Activated T-cell treated with anti-CD3 and anti-CD28 coated beads, Interleukin-2, amount 50 U/mL, for 72 hours (primary cell): ENCODE results near the gene PCNX2. TPM values are rescaled to one million over a fixed set of nuclear protein-coding genes. Genes with fewer than 3 reads are reported as not detected.
"Not testable (repeated sequence)": the region's sequence is repeated elsewhere in the genome, so short reads cannot be mapped to it uniquely, and the experiment has no call there.

Experiments used
- ATAC-seq, 2 donors: fragments of 150-1000 bp; cut with Tn5 transposase; replicated peaks in 1 of 2; 2 replicates each; pipeline ENCODE4 v1.10.0; 2021; ENCODE audit warnings: moderate library complexity in 2 of 2, mild to moderate bottlenecking in 1 of 2
- DNase-seq, 2 donors: peaks; one replicate each; pipeline ENCODE4 v3.0.0; 2021 to 2022; ENCODE audit warnings: mixed read lengths in 1 of 2
- H3K27ac Mint-ChIP-seq: one replicate; pipeline ENCODE4 v1.8.0; 2022; ENCODE audit warnings: mild to moderate bottlenecking, moderate library complexity, mixed read lengths
- H3K27me3 Mint-ChIP-seq: one replicate; pipeline ENCODE4 v1.8.0; 2022; ENCODE audit warnings: low read depth, mixed read lengths
- H3K36me3 Mint-ChIP-seq, 2 donors: one replicate each; pipeline ENCODE4 v1.8.0; 2022; ENCODE audit warnings: mixed read lengths in 2 of 2, mild to moderate bottlenecking in 1 of 2; ENCODE audit not compliant: insufficient read depth in 2 of 2
- H3K4me1 Mint-ChIP-seq: one replicate; pipeline ENCODE4 v1.8.0; 2022; ENCODE audit warnings: low read depth, mixed read lengths
- H3K4me3 Mint-ChIP-seq, 2 donors: one replicate each; pipeline ENCODE4 v1.8.0; 2022; ENCODE audit warnings: mild to moderate bottlenecking in 2 of 2, mixed read lengths in 2 of 2, moderate library complexity in 2 of 2
- H3K9me3 Mint-ChIP-seq, 2 donors: one replicate each; pipeline ENCODE4 v1.8.0; 2022; ENCODE audit warnings: mixed read lengths in 2 of 2
- total RNA-seq, 2 donors: library from RNA; stranded (reverse); gene quantifications; one replicate each; pipeline ENCODE4 v1.2.3, GENCODE V29; 2022

Gene PCNX2
- total RNA-seq, 2 donors from 2014 or later, result 26.2 to 28.6 TPM

GRCh38 chr1:233143241-233143640 is 152.3 kb downstream of the PCNX2 start:
- Mint-ChIP-seq H3K9me3 (no peaks in the 10 kb centered on the region), H3K27ac (no peak overlapping the region), H3K4me1 (no peaks in the 10 kb centered on the region), H3K4me3 (no peak overlapping the region), H3K27me3 (no peaks in the 10 kb centered on the region), H3K36me3 (no peaks in the 10 kb centered on the region)
- ATAC-seq, result no peak
- DNase-seq, result no peak

GRCh38 chr1:233140974-233141373 is 154.6 kb downstream of the PCNX2 start:
- ATAC-seq (no peak), DNase-seq (no peak)
- Mint-ChIP-seq H3K27me3 (no peaks in the 10 kb centered on the region), H3K9me3 (no peaks in the 10 kb centered on the region), H3K27ac (no peak overlapping the region), H3K4me3 (no peak overlapping the region), H3K36me3 (no peaks in the 10 kb centered on the region), H3K4me1 (no peaks in the 10 kb centered on the region)

DNA sequence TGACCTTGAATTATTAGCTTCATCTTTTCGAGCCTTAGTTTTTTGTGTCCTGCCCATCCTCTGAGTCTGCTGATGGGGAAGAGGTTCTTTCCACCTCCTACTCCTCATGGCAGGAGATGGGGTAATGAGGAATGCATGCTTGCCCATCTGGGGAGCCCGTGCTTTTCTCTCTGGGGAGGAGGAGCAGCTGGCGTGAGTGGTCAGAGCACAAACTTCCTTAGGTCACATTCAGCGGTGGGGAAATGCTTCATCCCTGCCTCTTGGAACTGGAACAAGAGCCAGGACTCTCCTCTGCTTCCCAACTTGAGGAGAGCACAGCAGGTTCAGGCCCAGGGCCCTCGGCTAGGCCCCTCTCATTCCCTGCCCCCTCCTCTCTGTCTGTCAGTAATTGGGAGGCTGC is 155.0 kb downstream of the PCNX2 start:
- H3K4me3 Mint-ChIP-seq, result no peak overlapping the region
- no peaks in the 10 kb centered on the region for H3K9me3 Mint-ChIP-seq
- no peaks in the 10 kb centered on the region for H3K4me1 Mint-ChIP-seq
- H3K27me3 Mint-ChIP-seq, result no peaks in the 10 kb centered on the region
- ATAC-seq, result no peak
- no peak overlapping the region for H3K27ac Mint-ChIP-seq
- DNase-seq, result no peak
- H3K36me3 Mint-ChIP-seq, result peaks cover 0 to 2% of the 10 kb centered on the region in 2 donors

DNA sequence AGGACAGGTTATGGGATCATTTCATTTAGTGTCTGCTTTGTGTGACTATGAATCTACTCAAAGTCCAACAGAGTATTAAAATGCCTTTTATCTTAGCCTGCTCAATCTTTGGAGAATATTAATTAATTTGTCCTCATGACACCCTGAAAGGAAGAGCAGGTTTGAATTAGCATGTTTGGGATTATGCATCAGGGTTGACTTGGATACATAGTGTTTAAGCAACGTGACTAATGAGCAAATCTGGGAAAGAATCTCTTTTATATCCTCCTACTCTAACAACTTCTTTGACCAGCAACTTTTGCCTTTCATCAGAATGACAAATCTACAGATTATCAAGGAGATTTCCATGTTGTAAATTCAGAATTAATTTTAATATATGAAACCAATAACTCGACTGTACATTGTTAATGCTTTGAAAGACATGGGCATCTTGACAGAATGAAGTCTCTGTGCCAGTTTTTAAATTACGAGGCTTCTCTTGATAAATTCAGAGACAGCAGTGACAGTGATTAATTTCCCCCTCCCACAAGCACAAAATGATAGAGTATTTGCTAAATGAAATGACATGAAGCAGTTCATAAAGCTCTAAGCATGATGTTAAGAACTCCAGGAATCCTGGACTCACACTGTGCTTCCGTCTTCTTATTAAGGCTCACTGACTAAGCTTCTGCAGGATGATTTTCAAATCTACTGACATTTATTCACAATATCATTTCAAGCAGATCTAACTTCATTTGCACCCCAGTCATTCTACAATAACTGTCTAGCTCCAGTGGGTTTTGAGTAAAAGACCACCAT is 156.5 kb downstream of the PCNX2 start:
- DNase-seq (no peak), ATAC-seq (no peak)
- Mint-ChIP-seq H3K4me1 (no peaks in the 10 kb centered on the region), H3K9me3 (no peaks in the 10 kb centered on the region), H3K36me3 (peaks cover 0 to 2% of the 10 kb centered on the region in 2 donors), H3K27me3 (no peaks in the 10 kb centered on the region), H3K4me3 (no peak overlapping the region), H3K27ac (no peak overlapping the region)

GRCh38 chr1:233135833-233136232 is 159.7 kb downstream of the PCNX2 start:
- Mint-ChIP-seq H3K4me3 (no peak overlapping the region), H3K36me3 (peaks cover 5 to 13% of the 10 kb centered on the region in 2 donors), H3K9me3 (no peaks in the 10 kb centered on the region), H3K27me3 (no peaks in the 10 kb centered on the region), H3K4me1 (no peaks in the 10 kb centered on the region), H3K27ac (peak overlapping the region; percentile 65)
- ATAC-seq (no peak), DNase-seq (no peak)

GRCh38 chr1:233132445-233132844 is 163.1 kb downstream of the PCNX2 start:
- H3K4me1 Mint-ChIP-seq, result no peaks in the 10 kb centered on the region
- H3K27ac Mint-ChIP-seq, result no peak overlapping the region
- no peak overlapping the region for H3K4me3 Mint-ChIP-seq
- no peaks in the 10 kb centered on the region for H3K27me3 Mint-ChIP-seq
- H3K36me3 Mint-ChIP-seq, result peaks cover 9 to 16% of the 10 kb centered on the region in 2 donors
- DNase-seq (no peak), ATAC-seq (no peak)
- no peaks in the 10 kb centered on the region for H3K9me3 Mint-ChIP-seq

- not testable (repeated sequence) for H3K4me3 Mint-ChIP-seq
These were observed 166.5 kb downstream of the PCNX2 start for GRCh38 chr1:233129031-233129430.

DNA sequence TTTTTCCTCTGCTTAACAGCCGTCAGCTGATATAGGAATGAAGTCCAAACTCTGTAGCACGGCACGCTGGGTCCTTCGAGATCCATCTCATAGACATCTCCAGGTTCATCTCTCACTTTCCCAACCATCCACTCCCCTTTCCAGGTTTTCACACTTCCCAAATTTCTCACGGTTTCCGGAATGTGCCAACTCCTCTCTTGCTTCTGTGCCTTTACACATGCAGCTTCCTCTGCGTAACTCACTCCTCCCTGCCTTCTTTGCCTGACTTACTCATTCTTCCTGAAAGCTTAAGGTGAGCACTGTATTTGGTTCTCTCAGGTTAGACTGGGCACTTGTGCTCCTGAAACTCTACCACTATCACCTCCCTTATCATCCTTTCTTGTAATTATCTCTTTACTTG is 168.4 kb downstream of the PCNX2 start:
- ATAC-seq, result no peak
- H3K4me3 Mint-ChIP-seq, result no peak overlapping the region
- no peaks in the 10 kb centered on the region for H3K27me3 Mint-ChIP-seq
- no peak overlapping the region for H3K27ac Mint-ChIP-seq
- no peaks in the 10 kb centered on the region for H3K4me1 Mint-ChIP-seq
- H3K9me3 Mint-ChIP-seq, result no peaks in the 10 kb centered on the region
- DNase-seq, result no peak
- peaks cover 6 to 10% of the 10 kb centered on the region in 2 donors for H3K36me3 Mint-ChIP-seq

More at GRCh38 chr1:233129031-233129430, 166.5 kb downstream of the PCNX2 start:
- not testable (repeated sequence) for H3K4me1 Mint-ChIP-seq, H3K9me3 Mint-ChIP-seq, H3K27ac Mint-ChIP-seq, ATAC-seq, H3K27me3 Mint-ChIP-seq, DNase-seq
- peaks cover 15 to 16% of the 10 kb centered on the region in 2 donors for H3K36me3 Mint-ChIP-seq

DNA sequence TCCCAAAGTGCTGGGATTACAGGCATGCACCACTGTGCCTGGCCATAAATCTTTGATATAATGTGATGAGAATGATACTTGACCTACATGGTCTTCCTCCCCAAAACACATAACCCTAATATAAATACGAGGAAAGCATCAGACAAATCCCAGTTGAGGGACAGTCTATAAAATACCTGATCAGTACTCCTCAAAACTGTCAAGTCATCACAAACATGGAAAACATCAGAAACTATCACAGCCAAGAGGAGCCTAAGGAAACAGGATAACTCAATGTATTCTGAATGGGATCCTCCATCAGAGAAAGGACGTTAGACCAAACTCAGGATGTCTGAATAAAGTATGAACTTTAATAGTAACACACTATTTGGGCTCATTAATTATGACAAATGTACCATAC is 172.7 kb downstream of the PCNX2 start:
- Mint-ChIP-seq H3K4me1 (no peaks in the 10 kb centered on the region), H3K4me3 (no peak overlapping the region), H3K9me3 (no peaks in the 10 kb centered on the region), H3K27me3 (no peaks in the 10 kb centered on the region), H3K36me3 (peaks cover 3 to 7% of the 10 kb centered on the region in 2 donors), H3K27ac (no peak overlapping the region)
- ATAC-seq (no peak), DNase-seq (no peak)

GRCh38 chr1:233121947-233122559 is 173.5 kb downstream of the PCNX2 start:
- DNase-seq, result no peak
- ATAC-seq, result no peak
- Mint-ChIP-seq H3K27me3 (no peaks in the 10 kb centered on the region), H3K27ac (no peak overlapping the region), H3K9me3 (no peaks in the 10 kb centered on the region), H3K4me3 (no peak overlapping the region), H3K4me1 (no peaks in the 10 kb centered on the region), H3K36me3 (peaks cover 0 to 7% of the 10 kb centered on the region in 2 donors)

DNA sequence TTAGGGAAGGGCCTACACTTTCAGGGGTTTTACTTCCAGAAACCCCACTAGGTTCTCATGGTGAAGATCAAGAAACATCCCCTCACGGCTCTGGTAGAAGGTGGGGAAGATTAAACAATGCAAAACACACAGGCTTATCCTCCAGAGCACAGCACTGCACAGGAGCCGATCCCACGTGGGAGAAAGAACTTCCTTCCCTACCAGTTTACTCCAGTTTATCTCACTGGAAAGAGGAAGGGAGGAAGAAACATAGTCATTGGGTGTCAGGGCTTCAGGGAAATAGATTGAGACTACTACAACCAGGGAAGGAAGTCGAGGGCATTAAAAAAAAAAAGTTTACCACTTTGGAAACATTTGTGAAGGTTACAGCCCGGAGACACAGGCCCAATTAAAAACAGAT is 180.7 kb downstream of the PCNX2 start:
- Mint-ChIP-seq H3K36me3 (peaks cover 3 to 5% of the 10 kb centered on the region in 2 donors), H3K27me3 (no peaks in the 10 kb centered on the region), H3K4me1 (peaks cover 25% of the 10 kb centered on the region), H3K9me3 (no peaks in the 10 kb centered on the region), H3K4me3 (no peak overlapping the region), H3K27ac (no peak overlapping the region)
- no peak for DNase-seq
- no peak for ATAC-seq

- Mint-ChIP-seq H3K27ac (no peak overlapping the region), H3K36me3 (peaks cover 3 to 5% of the 10 kb centered on the region in 2 donors), H3K4me3 (no peak overlapping the region), H3K27me3 (no peaks in the 10 kb centered on the region), H3K4me1 (peaks cover 25% of the 10 kb centered on the region), H3K9me3 (no peaks in the 10 kb centered on the region)
- DNase-seq (no peak), ATAC-seq (no peak)
These were observed 181.4 kb downstream of the PCNX2 start for GRCh38 chr1:233114159-233114558.

DNA sequence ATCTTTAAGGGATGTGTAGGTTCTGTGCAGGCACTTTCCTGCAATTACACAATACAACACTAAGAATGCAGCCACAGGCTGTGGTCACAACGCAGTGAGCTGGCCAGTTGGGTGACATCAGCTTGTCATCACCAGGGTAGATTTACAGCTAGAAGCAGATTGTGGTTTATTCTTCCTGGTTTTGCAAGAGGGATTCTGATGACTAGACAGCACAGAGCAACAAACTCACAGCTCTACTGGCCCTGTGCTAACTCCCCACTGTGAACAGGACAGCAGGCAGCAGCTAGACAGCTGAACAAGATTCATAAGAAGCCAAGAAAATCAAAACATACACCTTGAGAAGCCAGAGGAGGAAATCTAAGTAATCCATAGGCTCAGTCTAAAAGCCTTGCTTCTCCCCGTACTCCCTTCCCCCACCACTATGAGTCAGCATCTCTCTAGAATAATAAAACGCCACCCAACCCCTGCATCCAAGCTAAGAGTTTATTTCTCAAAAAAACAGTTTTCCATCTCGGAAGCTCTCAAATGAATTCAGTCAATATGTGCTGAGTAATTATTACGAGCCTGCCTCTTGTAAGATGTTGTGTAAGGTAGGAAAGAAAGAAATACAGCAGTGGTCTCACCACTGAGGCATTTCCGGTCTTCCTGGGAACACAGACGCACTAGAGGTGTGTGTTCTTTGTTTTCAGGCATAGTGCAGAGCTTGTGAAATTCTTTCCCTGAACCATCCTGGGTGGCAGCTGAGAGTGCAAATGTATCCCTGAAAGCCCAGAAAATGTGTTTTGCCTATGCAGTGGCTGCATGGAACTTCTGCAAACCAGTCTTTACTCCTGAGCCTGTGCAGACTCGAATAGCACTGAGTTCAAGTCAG is 182.3 kb downstream of the PCNX2 start:
- no peaks in the 10 kb centered on the region for H3K27me3 Mint-ChIP-seq
- peaks cover 25% of the 10 kb centered on the region for H3K4me1 Mint-ChIP-seq
- peak; percentile 98 for ATAC-seq
- H3K4me3 Mint-ChIP-seq, result peak overlapping the region; percentile 47 to 68
- peak; percentile 61 to 69 for DNase-seq
- H3K36me3 Mint-ChIP-seq, result peaks cover 3 to 5% of the 10 kb centered on the region in 2 donors
- peak overlapping the region; percentile 78 for H3K27ac Mint-ChIP-seq
- H3K9me3 Mint-ChIP-seq, result no peaks in the 10 kb centered on the region
